Gastrocnemius medialis (tissue), 4 donors: Measurements from ENCODE around the gene DNAJC11. TPM values are rescaled to one million over a fixed set of nuclear protein-coding genes. Genes with fewer than 3 reads are reported as not detected.

ENCODE experiments used
- ATAC-seq, 2 donors: fragments of 150-250 bp; one replicate each; pipeline ENCODE4 v1.9.1; 2016
- DNase-seq, 2 donors: peaks; one replicate each; pipeline ENCODE4 v3.0.0-alpha.2; 2019
- H3K27ac ChIP-seq, 4 donors: fragments of 200-600 bp; sonication (generic); 1 replicate in 1 of 4; 2 replicates in 3 of 4; pipeline ENCODE4 v1.5.1; 2016 to 2018; ENCODE audit warnings: mild to moderate bottlenecking in 2 of 4, moderate library complexity in 1 of 4
- H3K27me3 ChIP-seq, 3 donors: fragments of 200-600 bp; sonication (generic) in 2 of 3; 1 replicate in 1 of 3; 2 replicates in 2 of 3; pipeline versions ENCODE4 v1.5.1 to v1.6.0; 2016 to 2019; ENCODE audit warnings: mild to moderate bottlenecking in 1 of 3, moderate library complexity in 1 of 3
- H3K36me3 ChIP-seq, 2 donors: fragments of 200-600 bp; sonication (generic) in 1 of 2; one replicate each; pipeline ENCODE4 v1.5.1; 2017 to 2018
- H3K4me1 ChIP-seq, 2 donors: fragments of 200-600 bp; sonication (generic) in 1 of 2; one replicate each; pipeline ENCODE4 v1.5.1; 2016 to 2017; ENCODE audit warnings: mild to moderate bottlenecking in 2 of 2
- H3K4me3 ChIP-seq, 4 donors: fragments of 200-600 bp; sonication (generic) in 3 of 4; 1 replicate in 1 of 4; 2 replicates in 3 of 4; pipeline ENCODE4 v1.5.1; 2016 to 2019; ENCODE audit warnings: mild to moderate bottlenecking in 2 of 4
- H3K9me3 ChIP-seq, 3 donors: fragments of 200-600 bp; sonication (generic) in 2 of 3; 1 replicate in 1 of 3; 2 replicates in 2 of 3; pipeline ENCODE4 v1.5.1; 2016 to 2019
- POLR2A ChIP-seq, 2 donors: fragments of 450-650 bp; IDR thresholded peaks; one replicate each; pipeline ENCODE4 v1.6.1; 2017; ENCODE audit warnings: antibody characterized with exemption in 2 of 2, mild to moderate bottlenecking in 2 of 2, moderate library complexity in 2 of 2
- in situ Hi-C, 4 donors: fragments of 200-750 bp; cut with MboI; loops; one replicate each; pipeline versions ENCODE4 v1.15.0 to v1.8.0; 2017; ENCODE audit warnings: low sequenced_read_pairs in 4 of 4
- intact Hi-C: fragments of 100-400 bp; cut with DNase I; formaldehyde crosslinking; loops from one replicate; pipeline ENCODE4 v1.15.1; 2023; ENCODE audit warnings: low total_unique reads
- total RNA-seq, 4 donors: library from RNA; depleted of rRNA; stranded (reverse); fragments of >200 nt; gene quantifications; one replicate each; pipeline versions ENCODE4 v1.1.0 to v1.2.3, GENCODE V29; 2016
- TF ChIP-seq, protein P1 (sequence below), 5 experiments: fragments of 450-650 bp in 3 of 5; fragments of 200-600 bp in 2 of 5; sonication (generic) in 2 of 5; IDR thresholded peaks in 4 of 5; conservative IDR thresholded peaks in 1 of 5; 1 replicate in 4 of 5; 2 replicates in 1 of 5; pipeline ENCODE4 v1.5.1; 2016 to 2019; ENCODE audit warnings: antibody characterized with exemption in 5 of 5, mild to moderate bottlenecking in 3 of 5, moderate library complexity in 3 of 5

The DNAJC11 gene
- total RNA-seq, 4 donors from 2014 or later, result 23.3 to 40.7 (median 30.8) TPM

DNA sequence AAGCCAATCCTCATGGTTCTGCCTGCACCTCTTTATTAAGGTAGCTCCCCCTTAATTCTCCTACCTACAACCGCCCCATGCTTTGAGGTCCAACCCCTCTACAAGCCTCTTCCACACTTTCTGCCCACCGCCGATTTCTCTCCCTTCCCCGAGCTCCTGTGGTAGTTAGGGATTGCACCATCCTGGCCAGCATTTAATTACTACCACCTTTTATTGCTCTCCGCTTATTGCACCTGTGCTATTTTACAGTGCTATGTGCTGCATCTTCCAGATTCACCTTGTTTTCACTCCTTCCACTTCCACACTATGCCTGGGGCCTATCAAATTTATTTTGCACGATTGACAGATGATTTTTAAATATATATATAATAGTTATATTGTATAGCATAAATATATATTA lies 29.3 kb upstream of the DNAJC11 start:
- ATAC-seq (no peak), DNase-seq (no peak)
- intact Hi-C loops (no loop called here), in situ Hi-C loops (no loop called here)
- no peak for TF ChIP-seq POLR2A (IDR thresholded peaks at IDR 0.05)
- TF ChIP-seq, protein P1, sequence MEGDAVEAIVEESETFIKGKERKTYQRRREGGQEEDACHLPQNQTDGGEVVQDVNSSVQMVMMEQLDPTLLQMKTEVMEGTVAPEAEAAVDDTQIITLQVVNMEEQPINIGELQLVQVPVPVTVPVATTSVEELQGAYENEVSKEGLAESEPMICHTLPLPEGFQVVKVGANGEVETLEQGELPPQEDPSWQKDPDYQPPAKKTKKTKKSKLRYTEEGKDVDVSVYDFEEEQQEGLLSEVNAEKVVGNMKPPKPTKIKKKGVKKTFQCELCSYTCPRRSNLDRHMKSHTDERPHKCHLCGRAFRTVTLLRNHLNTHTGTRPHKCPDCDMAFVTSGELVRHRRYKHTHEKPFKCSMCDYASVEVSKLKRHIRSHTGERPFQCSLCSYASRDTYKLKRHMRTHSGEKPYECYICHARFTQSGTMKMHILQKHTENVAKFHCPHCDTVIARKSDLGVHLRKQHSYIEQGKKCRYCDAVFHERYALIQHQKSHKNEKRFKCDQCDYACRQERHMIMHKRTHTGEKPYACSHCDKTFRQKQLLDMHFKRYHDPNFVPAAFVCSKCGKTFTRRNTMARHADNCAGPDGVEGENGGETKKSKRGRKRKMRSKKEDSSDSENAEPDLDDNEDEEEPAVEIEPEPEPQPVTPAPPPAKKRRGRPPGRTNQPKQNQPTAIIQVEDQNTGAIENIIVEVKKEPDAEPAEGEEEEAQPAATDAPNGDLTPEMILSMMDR (IDR thresholded peaks at IDR 0.05 in 4 of 5, conservative IDR thresholded peaks at IDR 0.05 in 1 of 5), result no peak
- Histone ChIP-seq H3K4me1 (peaks cover 0 to 3% of the 10 kb centered on the region in 2 donors), H3K27me3 (no peaks in the 10 kb centered on the region), H3K27ac (no peak overlapping the region), H3K9me3 (no peaks in the 10 kb centered on the region), H3K4me3 (no peak overlapping the region), H3K36me3 (no peaks in the 10 kb centered on the region)

GRCh38 chr1:6730473-6730872 lies 28.9 kb upstream of the DNAJC11 start:
- Histone ChIP-seq H3K27me3 (no peaks in the 10 kb centered on the region), H3K4me3 (no peak overlapping the region), H3K27ac (no peak overlapping the region), H3K4me1 (peaks cover 0 to 3% of the 10 kb centered on the region in 2 donors), H3K36me3 (no peaks in the 10 kb centered on the region), H3K9me3 (no peaks in the 10 kb centered on the region)
- no peak for TF ChIP-seq POLR2A (IDR thresholded peaks at IDR 0.05)
- TF ChIP-seq, protein P1 (IDR thresholded peaks at IDR 0.05 in 4 of 5, conservative IDR thresholded peaks at IDR 0.05 in 1 of 5), result no peak
- intact Hi-C loops (no loop called here), in situ Hi-C loops (no loop called here)
- DNase-seq (no peak), ATAC-seq (no peak)

DNA sequence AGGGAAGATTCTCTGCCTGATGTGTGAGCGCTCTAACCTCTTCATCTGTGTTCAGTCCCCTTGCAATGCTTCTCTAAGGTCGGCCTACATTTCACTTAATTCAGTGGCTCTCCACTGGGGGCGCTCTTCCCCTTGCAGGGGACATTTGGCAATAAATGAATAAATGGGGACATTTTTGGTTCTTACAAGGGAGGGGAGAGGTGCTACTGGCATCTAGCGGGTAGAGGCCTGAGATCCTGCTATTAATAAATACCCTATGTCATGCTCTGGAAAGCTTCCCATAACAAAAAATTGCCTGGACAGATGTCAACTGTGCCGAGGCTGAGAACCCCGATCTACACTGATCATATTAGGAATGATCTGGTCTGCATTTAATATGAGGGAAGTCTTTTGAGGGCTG lies 25.9 kb upstream of the DNAJC11 start:
- Histone ChIP-seq H3K9me3 (no peaks in the 10 kb centered on the region), H3K36me3 (no peaks in the 10 kb centered on the region), H3K4me3 (peak overlapping the region in 1 of 4 donors; percentile 1), H3K27ac (no peak overlapping the region), H3K4me1 (peaks cover 0 to 3% of the 10 kb centered on the region in 2 donors), H3K27me3 (no peaks in the 10 kb centered on the region)
- intact Hi-C loops (loop anchor here (5.0 kb wide), 1 partner anchor 920 kb away; no protein-coding TSS in a partner anchor), in situ Hi-C loops (loop anchor here (10.0 kb wide), 8 partner anchors 157 to 917 kb away; no protein-coding TSS in a partner anchor)
- no peak for TF ChIP-seq POLR2A (IDR thresholded peaks at IDR 0.05)
- TF ChIP-seq, protein P1 (IDR thresholded peaks at IDR 0.05 in 4 of 5, conservative IDR thresholded peaks at IDR 0.05 in 1 of 5), result peak; percentile 70 to 86 (median 77)
- peak in 1 of 2 donors; percentile 30 for DNase-seq
- peak in 1 of 2 donors; percentile 65 for ATAC-seq

GRCh38 chr1:6726253-6726652 lies 24.6 kb upstream of the DNAJC11 start:
- intact Hi-C loops, result loop anchor here (5.0 kb wide), 1 partner anchor 921 kb away; no protein-coding TSS in a partner anchor
- in situ Hi-C loops, result loop anchor here (10.0 kb wide), 8 partner anchors 159 to 919 kb away; no protein-coding TSS in a partner anchor
- ATAC-seq (no peak), DNase-seq (no peak)
- Histone ChIP-seq H3K27me3 (no peaks in the 10 kb centered on the region), H3K36me3 (no peaks in the 10 kb centered on the region), H3K4me3 (no peak overlapping the region), H3K4me1 (peaks cover 0 to 3% of the 10 kb centered on the region in 2 donors), H3K9me3 (no peaks in the 10 kb centered on the region), H3K27ac (no peak overlapping the region)
- TF ChIP-seq POLR2A (IDR thresholded peaks at IDR 0.05), result no peak
- TF ChIP-seq, protein P1 (IDR thresholded peaks at IDR 0.05 in 4 of 5, conservative IDR thresholded peaks at IDR 0.05 in 1 of 5), result no peak
